HAP-1 (cell line): Measurements from ENCODE around the gene PTOV1.
"Not testable (repeated sequence)": the region's sequence is repeated elsewhere in the genome, so short reads cannot be mapped to it uniquely, and the experiment has no call there.

ENCODE experiments used
- DNase-seq, 2 experiments: peaks; one replicate each; pipeline ENCODE4 v3.0.0-alpha.2; 2016 to 2020; ENCODE audit warnings: low spot score in 2 of 2
- H3K27me3 ChIP-seq: fragments of 250-450 bp; sonication (Bioruptor Pico); 2 replicates; pipeline ENCODE4 v1.5.1; 2020; ENCODE audit warnings: low read depth, mild to moderate bottlenecking, moderate library complexity
- H3K36me3 ChIP-seq: fragments of 250-450 bp; sonication (Bioruptor Pico); replicated peaks from 2 replicates; pipeline ENCODE4 v1.5.1; 2020; ENCODE audit warnings: mild to moderate bottlenecking
- H3K4me1 ChIP-seq: fragments of 250-450 bp; sonication (Bioruptor Pico); 2 replicates; pipeline ENCODE4 v1.5.1; 2020; ENCODE audit warnings: mild to moderate bottlenecking
- H3K4me3 ChIP-seq: fragments of 250-450 bp; sonication (Bioruptor Pico); 2 replicates; pipeline ENCODE4 v1.5.1; 2020; ENCODE audit warnings: mild to moderate bottlenecking, moderate library complexity
- H3K9me3 ChIP-seq: fragments of 250-450 bp; sonication (Bioruptor Pico); 2 replicates; pipeline ENCODE4 v1.5.1; 2020; ENCODE audit warnings: mild to moderate bottlenecking, moderate library complexity
- in situ Hi-C: fragments of 300-500 bp; cut with MboI; formaldehyde crosslinking; loops from 3 replicates; pipeline ENCODE4 v1.14.3; 2020; ENCODE audit warnings: low sequenced_read_pairs, inconsistent platforms, mixed read lengths

Gene PTOV1

DNA sequence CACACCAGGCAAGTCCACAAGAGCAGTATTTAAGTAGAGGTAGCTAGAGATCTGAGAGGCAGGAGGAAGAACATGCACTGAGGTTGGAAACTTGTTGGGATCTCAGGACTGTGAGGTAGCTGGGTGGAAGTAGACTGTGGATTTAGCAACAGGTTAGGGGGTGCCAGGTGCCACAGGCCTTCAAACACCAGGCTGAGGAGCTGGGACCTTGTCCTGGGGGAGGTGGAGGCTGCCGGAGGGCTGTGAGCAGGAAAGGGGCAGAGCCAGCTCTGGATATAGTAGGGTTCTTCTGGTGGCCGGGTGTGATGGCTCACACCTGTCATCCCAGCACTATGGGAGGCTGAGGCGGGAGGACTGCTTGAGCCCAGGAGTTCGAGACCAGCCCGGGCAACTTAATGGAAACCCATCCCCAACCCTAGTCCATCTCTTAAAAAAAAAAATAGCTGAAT, 41.0 kb upstream of the PTOV1 start:
- Histone ChIP-seq H3K27me3 (no peaks in the 10 kb centered on the region), H3K36me3 (peaks cover 6% of the 10 kb centered on the region), H3K9me3 (peaks cover 3% of the 10 kb centered on the region; the same call in 1 of the 2 replicates), H3K4me3 (no peak overlapping the region), H3K4me1 (peaks cover 7% of the 10 kb centered on the region)
- in situ Hi-C loops, result no loop called here
- no peak for DNase-seq

DNA sequence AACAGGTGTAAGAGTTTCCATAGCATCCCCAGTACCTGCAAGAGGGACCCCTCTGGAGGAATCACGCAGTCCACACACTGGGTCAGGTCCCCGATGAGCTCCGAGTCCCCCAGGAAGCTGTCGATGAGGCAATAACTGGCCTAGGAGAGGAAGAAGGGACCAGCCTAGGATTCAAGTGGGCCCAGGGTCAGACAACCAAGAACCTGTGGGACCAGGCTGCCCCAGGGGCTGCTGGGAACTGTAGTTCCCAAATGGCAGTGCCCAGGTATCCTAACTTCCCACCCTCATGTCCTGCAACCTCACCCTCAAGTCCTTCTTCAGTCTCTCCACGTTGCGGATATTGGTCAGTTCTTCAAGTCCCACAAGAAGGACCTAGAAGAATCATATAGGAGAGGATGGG, 39.6 kb upstream of the PTOV1 start:
- in situ Hi-C loops, result no loop called here
- Histone ChIP-seq H3K9me3 (peaks cover 3% of the 10 kb centered on the region; the same call in 1 of the 2 replicates), H3K4me3 (no peak overlapping the region), H3K36me3 (peaks cover 3% of the 10 kb centered on the region; the same call in 1 of the 2 replicates), H3K27me3 (no peaks in the 10 kb centered on the region), H3K4me1 (peaks cover 7% of the 10 kb centered on the region)
- no peak for DNase-seq

GRCh38 chr19:49812452-49812996, 38.4 kb upstream of the PTOV1 start:
- H3K4me3 ChIP-seq, result peak overlapping the region; percentile 49
- H3K9me3 ChIP-seq, result peaks cover 3% of the 10 kb centered on the region; the same call in 1 of the 2 replicates
- no peaks in the 10 kb centered on the region; the same call in 1 of the 2 replicates for H3K36me3 ChIP-seq
- DNase-seq, result no peak
- no peaks in the 10 kb centered on the region for H3K27me3 ChIP-seq
- H3K4me1 ChIP-seq, result peaks cover 11% of the 10 kb centered on the region
- in situ Hi-C loops, result no loop called here

DNA sequence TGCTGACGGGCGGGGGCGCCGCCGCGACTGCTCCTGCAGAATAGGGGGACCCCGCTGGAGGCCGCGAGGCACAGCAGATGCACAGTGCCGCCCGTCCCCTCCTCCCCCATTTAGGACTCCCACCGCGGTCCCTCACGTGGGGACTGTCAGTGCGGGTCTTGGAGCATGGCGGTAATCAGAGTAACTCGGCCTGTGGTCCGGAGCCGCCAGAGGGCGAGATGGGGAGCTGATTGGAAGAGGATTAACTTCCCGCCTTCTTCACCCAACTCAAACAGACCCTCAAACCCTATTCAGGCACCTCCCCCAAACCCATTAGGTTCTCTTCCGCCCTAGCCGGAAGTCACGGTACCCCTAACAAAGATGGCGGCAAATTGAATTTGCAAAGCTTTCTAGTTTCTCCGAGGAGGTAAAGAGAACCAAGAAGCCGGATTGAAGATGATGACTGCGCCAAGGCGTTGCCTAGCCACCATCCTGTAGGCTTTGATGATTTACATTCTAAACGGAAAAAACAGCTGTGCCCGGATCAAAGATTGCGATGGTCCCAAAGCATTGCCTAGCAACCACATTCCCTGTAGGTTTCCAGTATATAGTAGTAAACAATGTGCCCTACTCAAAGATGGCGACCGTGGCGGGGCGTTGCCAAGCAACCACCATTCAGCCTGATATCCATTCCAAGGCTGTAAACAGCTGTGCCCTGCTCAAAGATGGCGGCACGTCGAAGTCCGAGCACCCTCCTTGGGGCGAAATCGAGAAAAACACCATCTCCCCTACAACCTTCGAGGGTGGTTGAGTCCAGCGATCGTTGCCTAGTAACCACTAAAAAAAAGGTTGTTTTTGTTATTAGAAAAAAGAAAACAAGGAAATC, 37.7 kb upstream of the PTOV1 start, which contains the start of gene FUZ:
Gene FUZ, minus strand, starts transcription at position 296 of the 865 bp plus-strand sequence. Its CDS starts 186 bp downstream, at position 110.
- in situ Hi-C loops, result no loop called here
- peak; percentile 97 to 98 for DNase-seq
- H3K4me3 ChIP-seq, result peak within 1 kb of the TSS; percentile 49

GRCh38 chr19:49814010-49814409, 36.9 kb upstream of the PTOV1 start:
- Histone ChIP-seq H3K9me3 (peaks cover 3% of the 10 kb centered on the region), H3K4me3 (peak overlapping the region; percentile 49), H3K27me3 (no peaks in the 10 kb centered on the region), H3K36me3 (no peaks in the 10 kb centered on the region), H3K4me1 (peaks cover 11% of the 10 kb centered on the region)
- DNase-seq, result no peak
- in situ Hi-C loops, result no loop called here

More for the DNA sequence above, 37.7 kb upstream of the PTOV1 start, which contains the start of gene FUZ:
- peaks cover 11% of the 10 kb centered on the region for H3K4me1 ChIP-seq
- H3K36me3 ChIP-seq, result no peaks in the 10 kb centered on the region
- H3K9me3 ChIP-seq, result peaks cover 3% of the 10 kb centered on the region; the same call in 1 of the 2 replicates
- H3K27me3 ChIP-seq, result no peaks in the 10 kb centered on the region

GRCh38 chr19:49816590-49816989, 34.4 kb upstream of the PTOV1 start:
- Histone ChIP-seq H3K4me3 (no peak overlapping the region), H3K4me1 (peaks cover 25% of the 10 kb centered on the region)

DNA sequence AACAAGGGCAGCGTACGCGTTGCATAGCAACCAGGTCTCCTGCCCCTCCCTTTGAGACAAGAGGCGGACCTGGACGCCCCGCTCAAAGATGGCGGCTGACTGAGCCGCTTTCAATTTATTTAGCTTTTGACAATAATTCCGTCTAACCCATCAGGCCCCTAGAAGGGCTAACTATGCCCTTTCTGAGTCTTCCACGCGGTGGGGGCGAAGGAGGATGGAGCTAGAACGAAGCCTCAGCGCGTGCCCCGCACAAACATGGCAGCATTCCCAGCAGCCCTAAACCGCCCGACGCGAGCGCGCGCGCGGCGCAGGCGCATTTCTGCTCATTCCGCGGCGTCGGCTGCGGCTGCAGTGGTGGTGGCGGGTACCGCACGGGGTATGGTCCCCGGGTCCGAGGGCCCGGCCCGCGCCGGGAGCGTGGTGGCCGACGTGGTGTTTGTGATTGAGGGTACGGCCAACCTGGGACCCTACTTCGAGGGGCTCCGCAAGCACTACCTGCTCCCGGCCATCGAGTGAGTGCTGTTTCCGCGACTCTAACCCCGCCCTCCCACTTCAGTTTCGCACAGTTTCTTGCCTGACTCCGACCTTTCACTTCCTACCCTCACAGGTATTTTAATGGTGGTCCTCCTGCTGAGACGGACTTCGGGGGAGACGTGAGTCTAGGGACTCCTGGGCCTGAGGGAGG, 32.9 kb upstream of the PTOV1 start, which contains the start of gene MED25:
Gene MED25, plus strand, starts transcription at position 326 of the 685 bp plus-strand sequence. Its CDS starts 53 bp downstream, at position 379.
- Histone ChIP-seq H3K36me3 (peaks cover 13% of the 10 kb centered on the region), H3K4me1 (peaks cover 22% of the 10 kb centered on the region), H3K9me3 (no peaks in the 10 kb centered on the region; the same call in 1 of the 2 replicates), H3K27me3 (no peaks in the 10 kb centered on the region), H3K4me3 (peak within 1 kb of the TSS; percentile 77)
- in situ Hi-C loops, result no loop called here
- DNase-seq, result peak; percentile 76 to 91

More at GRCh38 chr19:49816590-49816989, 34.4 kb upstream of the PTOV1 start:
- in situ Hi-C loops, result no loop called here
- Histone ChIP-seq H3K36me3 (peaks cover 9% of the 10 kb centered on the region; the same call in 1 of the 2 replicates), H3K27me3 (no peaks in the 10 kb centered on the region), H3K9me3 (peaks cover 3% of the 10 kb centered on the region)
- DNase-seq, result no peak

- Histone ChIP-seq H3K27me3 (no peaks in the 10 kb centered on the region), H3K36me3 (peaks cover 18% of the 10 kb centered on the region), H3K4me1 (peaks cover 21% of the 10 kb centered on the region), H3K4me3 (peak overlapping the region; percentile 77), H3K9me3 (no peaks in the 10 kb centered on the region; the same call in 1 of the 2 replicates)
- in situ Hi-C loops, result no loop called here
- peak in 1 of 2 experiments; percentile 48 for DNase-seq
Measured at GRCh38 chr19:49818649-49819370, 32.1 kb upstream of the PTOV1 start.

DNA sequence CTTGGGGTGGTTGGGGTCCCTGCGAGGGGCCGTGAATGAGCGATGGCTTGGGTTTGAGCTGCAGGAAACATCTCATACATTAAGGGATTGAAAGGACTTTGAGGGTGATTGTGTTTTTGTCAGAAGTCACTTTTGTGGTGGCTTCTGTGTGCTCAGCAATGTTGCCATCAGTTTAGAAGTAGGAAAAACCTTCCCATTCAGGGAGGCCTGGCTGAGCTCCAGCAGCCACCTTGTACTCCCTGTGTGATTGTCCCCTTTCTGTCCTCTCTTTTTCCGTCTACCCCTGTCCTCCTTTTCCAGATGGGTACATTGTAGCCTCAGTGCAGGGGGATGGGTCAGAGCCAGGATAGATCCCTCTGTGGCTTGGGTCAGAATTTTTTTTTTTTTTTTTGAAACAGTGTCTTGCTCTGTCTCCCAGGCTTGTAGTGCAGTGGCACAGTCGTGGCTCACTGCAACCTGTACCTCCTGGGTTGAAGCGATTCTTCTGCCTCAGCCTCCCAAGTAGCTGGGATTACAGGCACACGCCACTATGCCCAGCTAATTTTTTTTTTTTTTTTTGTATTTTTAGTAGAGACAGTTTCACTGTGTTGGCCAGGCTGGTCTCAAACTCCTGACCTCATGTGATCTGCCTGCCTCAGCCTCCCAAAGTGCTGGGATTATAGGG, 31.4 kb upstream of the PTOV1 start:
- H3K9me3 ChIP-seq, H3K27me3 ChIP-seq, in situ Hi-C loops: not testable (repeated sequence)
- peak in 1 of 2 experiments; percentile 41 for DNase-seq
- peak overlapping the region; percentile 77 for H3K4me3 ChIP-seq
- H3K4me1 ChIP-seq, result peaks cover 19% of the 10 kb centered on the region
- peaks cover 21% of the 10 kb centered on the region for H3K36me3 ChIP-seq

DNA sequence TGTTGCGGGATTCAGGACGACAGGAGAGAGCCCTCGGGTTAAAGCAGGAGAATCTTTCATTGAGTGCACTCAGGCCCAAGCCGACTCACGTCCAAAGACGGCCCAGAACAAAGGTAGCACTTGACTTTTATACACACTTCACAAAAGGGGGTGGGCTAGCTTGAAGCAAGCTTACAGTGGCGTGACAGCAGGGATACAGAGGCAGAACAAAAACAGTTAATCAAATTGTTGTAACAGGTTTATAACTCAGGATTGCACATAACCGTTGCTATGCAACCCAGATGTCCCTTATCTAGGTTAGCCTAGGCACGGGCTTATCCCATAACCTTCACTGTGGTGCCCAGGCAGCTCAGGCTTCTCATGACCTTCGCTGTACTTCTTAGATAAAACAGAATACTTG, 30.8 kb upstream of the PTOV1 start:
- peak; percentile 77 to 79 for DNase-seq
- in situ Hi-C loops, result no loop called here
- Histone ChIP-seq H3K4me1 (peaks cover 19% of the 10 kb centered on the region), H3K4me3 (no peak overlapping the region), H3K36me3 (peaks cover 21% of the 10 kb centered on the region), H3K27me3 (no peaks in the 10 kb centered on the region), H3K9me3 (no peaks in the 10 kb centered on the region; the same call in 1 of the 2 replicates)

DNA sequence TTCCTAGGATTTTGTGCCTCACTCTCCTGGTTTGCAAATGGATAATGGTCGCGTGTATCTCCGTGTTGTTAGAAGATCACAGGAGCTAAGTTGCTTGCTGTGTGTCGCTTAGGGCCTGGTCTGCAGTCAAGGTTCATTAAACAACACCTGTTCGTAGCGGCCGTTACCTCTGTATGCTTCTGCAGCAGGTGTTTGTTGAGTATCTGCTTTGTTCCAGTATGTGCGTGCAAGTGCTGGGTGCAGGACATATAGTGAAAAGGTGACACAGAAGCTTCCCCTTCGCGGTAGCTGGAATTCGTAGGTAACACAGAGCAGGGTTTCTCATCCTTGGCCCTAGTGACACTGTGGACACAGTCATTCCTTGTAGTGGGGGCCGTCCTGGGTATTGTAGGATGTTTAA, 27.5 kb upstream of the PTOV1 start:
- peaks cover 14% of the 10 kb centered on the region for H3K4me1 ChIP-seq
- no peaks in the 10 kb centered on the region; the same call in 1 of the 2 replicates for H3K9me3 ChIP-seq
- no peak overlapping the region for H3K4me3 ChIP-seq
- DNase-seq, result no peak
- peaks cover 22% of the 10 kb centered on the region for H3K36me3 ChIP-seq
- in situ Hi-C loops, result no loop called here
- no peaks in the 10 kb centered on the region for H3K27me3 ChIP-seq

GRCh38 chr19:49824662-49825061, 26.3 kb upstream of the PTOV1 start:
- no peaks in the 10 kb centered on the region for H3K9me3 ChIP-seq
- peaks cover 24% of the 10 kb centered on the region for H3K36me3 ChIP-seq
- no peaks in the 10 kb centered on the region for H3K27me3 ChIP-seq
- H3K4me3 ChIP-seq, result no peak overlapping the region
- in situ Hi-C loops, result no loop called here
- no peak for DNase-seq
- H3K4me1 ChIP-seq, result peaks cover 9% of the 10 kb centered on the region
